Activated effector memory CD4-positive, alpha-beta T cell treated with anti-CD3 and anti-CD28 coated beads, Interleukin-2, amount 50 U/mL, for 16 hours (primary cell): ENCODE data around the gene EIF4E1B.

Source experiments
- DNase-seq: peaks from one replicate; pipeline ENCODE4 v3.0.0-alpha.2; 2020

Gene EIF4E1B

GRCh38 chr5:176665517-176665916 lies 35.0 kb downstream of the EIF4E1B start:
- no peak for DNase-seq

- no peak for DNase-seq
These were observed 37.2 kb downstream of the EIF4E1B start for GRCh38 chr5:176667637-176668036.

- DNase-seq: no peak
These were observed 40.0 kb downstream of the EIF4E1B start for GRCh38 chr5:176670449-176670848.

- DNase-seq: no peak
These were observed 40.9 kb downstream of the EIF4E1B start for GRCh38 chr5:176671399-176671798.

- no peak for DNase-seq
These were observed 41.6 kb downstream of the EIF4E1B start for GRCh38 chr5:176671890-176672747.

GRCh38 chr5:176673651-176674583 lies 43.4 kb downstream of the EIF4E1B start:
- DNase-seq: no peak

- no peak for DNase-seq
These were observed 44.3 kb downstream of the EIF4E1B start for GRCh38 chr5:176674799-176675198.

GRCh38 chr5:176675676-176676360 lies 45.3 kb downstream of the EIF4E1B start:
- DNase-seq: no peak

GRCh38 chr5:176676361-176676824 lies 45.9 kb downstream of the EIF4E1B start:
- DNase-seq: no peak

GRCh38 chr5:176677209-176677939 lies 46.9 kb downstream of the EIF4E1B start:
- no peak for DNase-seq

GRCh38 chr5:176678584-176678983 lies 48.1 kb downstream of the EIF4E1B start:
- DNase-seq: no peak

- no peak for DNase-seq
These were observed 49.1 kb downstream of the EIF4E1B start for GRCh38 chr5:176679365-176680225.

- DNase-seq: no peak
These were observed 49.7 kb downstream of the EIF4E1B start for GRCh38 chr5:176680226-176680563.

GRCh38 chr5:176682016-176682531 lies 51.6 kb downstream of the EIF4E1B start:
- no peak for DNase-seq

- DNase-seq: no peak
These were observed 54.5 kb downstream of the EIF4E1B start for GRCh38 chr5:176685010-176685409.

GRCh38 chr5:176687247-176687646 lies 56.8 kb downstream of the EIF4E1B start:
- DNase-seq: no peak

GRCh38 chr5:176687881-176688280 lies 57.4 kb downstream of the EIF4E1B start:
- DNase-seq: no peak

GRCh38 chr5:176690911-176691310 lies 60.4 kb downstream of the EIF4E1B start:
- DNase-seq: no peak

- DNase-seq: no peak
These were observed 61.0 kb downstream of the EIF4E1B start for GRCh38 chr5:176691524-176691923.

- DNase-seq: no peak
These were observed 61.9 kb downstream of the EIF4E1B start for GRCh38 chr5:176692326-176692725.

GRCh38 chr5:176692839-176693476 lies 62.5 kb downstream of the EIF4E1B start:
- DNase-seq: no peak
